ENCODE results near the gene THBS3.
"Not testable (repeated sequence)": the region's sequence is repeated elsewhere in the genome, so short reads cannot be mapped to it uniquely, and the experiment has no call there.

The THBS3 gene

GRCh38 chr1:155241069-155241679 lies 33.5 kb upstream of the THBS3 start:
- Histone ChIP-seq H2AFZ (ENCODE audit: low read length) (no peak overlapping the region), H3K36me3 (ENCODE audit: insufficient read depth, low read length) (no peaks in the 10 kb centered on the region), H3K9me2 (replicated peaks; ENCODE audit: low read depth, low read length) (no peaks in the 10 kb centered on the region), H3K9ac (ENCODE audit: low read depth, low read length, poor library complexity, severe bottlenecking) (peak overlapping the region; percentile 56), H3K4me2 (ENCODE audit: low read depth, low read length, poor library complexity, severe bottlenecking) (peak overlapping the region; percentile 90), H3K79me2 (ENCODE audit: insufficient read depth, low read length) (peaks cover 24% of the 10 kb centered on the region), H4K20me1 (ENCODE audit: insufficient read depth, low read length, poor library complexity, severe bottlenecking) (no peaks in the 10 kb centered on the region), H3K9me3 (ENCODE audit: insufficient read depth, low read depth, low read length) (no peaks in the 10 kb centered on the region), H3F3A (ENCODE audit: low read depth) (0 out of 2 replicates have a peak, but pooled peaks cover 4% of the 10 kb centered on the region), H3K4me3 (ENCODE audit: low read length, poor library complexity, severe bottlenecking) (peak overlapping the region; percentile 76), H3K4me1 (ENCODE audit: insufficient read depth, low read length, poor library complexity, severe bottlenecking) (peaks cover 29% of the 10 kb centered on the region), H3K27me3 (ENCODE audit: insufficient read depth, low read length, poor library complexity, severe bottlenecking) (no peaks in the 10 kb centered on the region)
- TF ChIP-seq CTCF (conservative IDR thresholded peaks at IDR 0.05; ENCODE audit: low read length) (no peak), EZH2phosphoT487 (IDR thresholded peaks at IDR 0.05; ENCODE audit: borderline replicate concordance) (no peak)

GRCh38 chr1:155236451-155236850 lies 28.8 kb upstream of the THBS3 start:
- Histone ChIP-seq H3K4me1 (ENCODE audit: insufficient read depth, low read length, poor library complexity, severe bottlenecking) (peaks cover 6% of the 10 kb centered on the region), H3K79me2 (ENCODE audit: insufficient read depth, low read length) (no peaks in the 10 kb centered on the region), H3K9ac (ENCODE audit: low read depth, low read length, poor library complexity, severe bottlenecking) (no peak overlapping the region), H3K36me3 (ENCODE audit: insufficient read depth, low read length) (no peaks in the 10 kb centered on the region), H3K9me3 (ENCODE audit: insufficient read depth, low read depth, low read length) (no peaks in the 10 kb centered on the region), H3K4me3 (ENCODE audit: low read length, poor library complexity, severe bottlenecking) (no peak overlapping the region), H3F3A (ENCODE audit: low read depth) (no peaks in the 10 kb centered on the region), H3K4me2 (ENCODE audit: low read depth, low read length, poor library complexity, severe bottlenecking) (no peak overlapping the region), H3K9me2 (replicated peaks; ENCODE audit: low read depth, low read length) (no peaks in the 10 kb centered on the region), H2AFZ (ENCODE audit: low read length) (no peak overlapping the region), H4K20me1 (ENCODE audit: insufficient read depth, low read length, poor library complexity, severe bottlenecking) (no peaks in the 10 kb centered on the region), H3K27me3 (ENCODE audit: insufficient read depth, low read length, poor library complexity, severe bottlenecking) (no peaks in the 10 kb centered on the region)
- TF ChIP-seq CTCF (conservative IDR thresholded peaks at IDR 0.05; ENCODE audit: low read length) (no peak), EZH2phosphoT487 (IDR thresholded peaks at IDR 0.05; ENCODE audit: borderline replicate concordance) (no peak)

- H3K27me3 ChIP-seq (ENCODE audit: insufficient read depth, low read length, poor library complexity, severe bottlenecking); H3K9ac ChIP-seq (ENCODE audit: low read depth, low read length, poor library complexity, severe bottlenecking); H3K4me1 ChIP-seq (ENCODE audit: insufficient read depth, low read length, poor library complexity, severe bottlenecking); H2AFZ ChIP-seq (ENCODE audit: low read length); H3K36me3 ChIP-seq (ENCODE audit: insufficient read depth, low read length); H3K4me3 ChIP-seq (ENCODE audit: low read length, poor library complexity, severe bottlenecking); H3K9me2 ChIP-seq (replicated peaks; ENCODE audit: low read depth, low read length); H3K79me2 ChIP-seq (ENCODE audit: insufficient read depth, low read length); H3F3A ChIP-seq (ENCODE audit: low read depth); H3K9me3 ChIP-seq (ENCODE audit: insufficient read depth, low read depth, low read length); H4K20me1 ChIP-seq (ENCODE audit: insufficient read depth, low read length, poor library complexity, severe bottlenecking); H3K4me2 ChIP-seq (ENCODE audit: low read depth, low read length, poor library complexity, severe bottlenecking): not testable (repeated sequence)
Observed at GRCh38 chr1:155235375-155235774, 27.7 kb upstream of the THBS3 start.

- not testable (repeated sequence) for H3K9me3 ChIP-seq (ENCODE audit: insufficient read depth, low read depth, low read length); H4K20me1 ChIP-seq (ENCODE audit: insufficient read depth, low read length, poor library complexity, severe bottlenecking); H3K9me2 ChIP-seq (replicated peaks; ENCODE audit: low read depth, low read length); H3K9ac ChIP-seq (ENCODE audit: low read depth, low read length, poor library complexity, severe bottlenecking); H3K36me3 ChIP-seq (ENCODE audit: insufficient read depth, low read length); H3F3A ChIP-seq (ENCODE audit: low read depth); H3K4me3 ChIP-seq (ENCODE audit: low read length, poor library complexity, severe bottlenecking); H3K4me2 ChIP-seq (ENCODE audit: low read depth, low read length, poor library complexity, severe bottlenecking); H2AFZ ChIP-seq (ENCODE audit: low read length); H3K4me1 ChIP-seq (ENCODE audit: insufficient read depth, low read length, poor library complexity, severe bottlenecking); H3K27me3 ChIP-seq (ENCODE audit: insufficient read depth, low read length, poor library complexity, severe bottlenecking); H3K79me2 ChIP-seq (ENCODE audit: insufficient read depth, low read length)
Observed at GRCh38 chr1:155233502-155233901, 25.8 kb upstream of the THBS3 start.

GRCh38 chr1:155232001-155232978 lies 24.6 kb upstream of the THBS3 start:
- not testable (repeated sequence) for H3K9ac ChIP-seq (ENCODE audit: low read depth, low read length, poor library complexity, severe bottlenecking); H3K9me2 ChIP-seq (replicated peaks; ENCODE audit: low read depth, low read length); H2AFZ ChIP-seq (ENCODE audit: low read length); H3K27me3 ChIP-seq (ENCODE audit: insufficient read depth, low read length, poor library complexity, severe bottlenecking); H4K20me1 ChIP-seq (ENCODE audit: insufficient read depth, low read length, poor library complexity, severe bottlenecking); H3F3A ChIP-seq (ENCODE audit: low read depth); H3K4me3 ChIP-seq (ENCODE audit: low read length, poor library complexity, severe bottlenecking); H3K4me2 ChIP-seq (ENCODE audit: low read depth, low read length, poor library complexity, severe bottlenecking); H3K9me3 ChIP-seq (ENCODE audit: insufficient read depth, low read depth, low read length); H3K79me2 ChIP-seq (ENCODE audit: insufficient read depth, low read length); H3K36me3 ChIP-seq (ENCODE audit: insufficient read depth, low read length)
- peaks cover 11% of the 10 kb centered on the region for H3K4me1 ChIP-seq (ENCODE audit: insufficient read depth, low read length, poor library complexity, severe bottlenecking)

Measured in Loucy (cell line).